ENCODE measurements around the gene ADAM8.

ADAM8 gene

DNA sequence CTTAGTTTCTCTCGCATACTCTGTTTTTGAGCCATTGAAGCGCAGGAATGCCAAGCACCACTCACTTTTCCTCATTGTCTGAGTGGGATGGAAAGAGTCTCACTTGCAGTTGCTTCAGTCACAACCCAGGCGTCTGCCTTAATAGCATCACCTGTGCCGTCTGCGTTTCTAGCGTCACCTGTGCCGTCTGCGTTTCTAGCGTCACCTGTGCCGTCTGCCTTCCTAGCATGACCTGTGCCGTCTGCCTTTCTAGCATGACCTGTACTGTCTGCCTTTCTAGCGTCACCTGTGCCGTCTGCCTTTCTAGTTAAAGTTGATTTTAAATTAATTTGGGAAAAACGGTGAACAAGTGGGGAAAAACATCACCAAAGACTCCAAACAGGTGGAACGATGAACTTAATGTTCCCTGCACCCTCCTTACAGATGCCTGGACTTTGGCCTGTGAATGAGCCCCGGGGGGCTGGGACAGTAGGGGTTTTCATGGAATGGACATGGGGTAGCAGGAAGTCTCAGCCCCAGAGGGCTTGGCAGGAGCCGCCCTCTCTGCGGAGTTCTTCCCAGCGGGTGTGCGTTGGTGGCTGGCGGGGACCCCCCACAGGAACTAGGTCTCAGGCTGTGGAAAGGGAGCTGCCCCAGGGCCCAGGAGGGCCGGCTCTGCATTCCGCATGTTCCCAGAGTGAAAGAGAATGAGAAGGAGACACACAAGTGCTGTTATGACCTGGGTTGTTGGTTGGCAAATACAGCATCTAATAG, 35.5 kb upstream of the ADAM8 start:
- TF ChIP-seq, protein P1, sequence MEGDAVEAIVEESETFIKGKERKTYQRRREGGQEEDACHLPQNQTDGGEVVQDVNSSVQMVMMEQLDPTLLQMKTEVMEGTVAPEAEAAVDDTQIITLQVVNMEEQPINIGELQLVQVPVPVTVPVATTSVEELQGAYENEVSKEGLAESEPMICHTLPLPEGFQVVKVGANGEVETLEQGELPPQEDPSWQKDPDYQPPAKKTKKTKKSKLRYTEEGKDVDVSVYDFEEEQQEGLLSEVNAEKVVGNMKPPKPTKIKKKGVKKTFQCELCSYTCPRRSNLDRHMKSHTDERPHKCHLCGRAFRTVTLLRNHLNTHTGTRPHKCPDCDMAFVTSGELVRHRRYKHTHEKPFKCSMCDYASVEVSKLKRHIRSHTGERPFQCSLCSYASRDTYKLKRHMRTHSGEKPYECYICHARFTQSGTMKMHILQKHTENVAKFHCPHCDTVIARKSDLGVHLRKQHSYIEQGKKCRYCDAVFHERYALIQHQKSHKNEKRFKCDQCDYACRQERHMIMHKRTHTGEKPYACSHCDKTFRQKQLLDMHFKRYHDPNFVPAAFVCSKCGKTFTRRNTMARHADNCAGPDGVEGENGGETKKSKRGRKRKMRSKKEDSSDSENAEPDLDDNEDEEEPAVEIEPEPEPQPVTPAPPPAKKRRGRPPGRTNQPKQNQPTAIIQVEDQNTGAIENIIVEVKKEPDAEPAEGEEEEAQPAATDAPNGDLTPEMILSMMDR (IDR thresholded peaks at IDR 0.05; ENCODE audit: low read depth, low read length, missing control alignments): no peak
- no peak overlapping the region for H3K4me3 ChIP-seq (replicated peaks; ENCODE audit: low read depth, low read length)
- DNase-seq (ENCODE audit: extremely low read depth, low read depth): no peak

DNA sequence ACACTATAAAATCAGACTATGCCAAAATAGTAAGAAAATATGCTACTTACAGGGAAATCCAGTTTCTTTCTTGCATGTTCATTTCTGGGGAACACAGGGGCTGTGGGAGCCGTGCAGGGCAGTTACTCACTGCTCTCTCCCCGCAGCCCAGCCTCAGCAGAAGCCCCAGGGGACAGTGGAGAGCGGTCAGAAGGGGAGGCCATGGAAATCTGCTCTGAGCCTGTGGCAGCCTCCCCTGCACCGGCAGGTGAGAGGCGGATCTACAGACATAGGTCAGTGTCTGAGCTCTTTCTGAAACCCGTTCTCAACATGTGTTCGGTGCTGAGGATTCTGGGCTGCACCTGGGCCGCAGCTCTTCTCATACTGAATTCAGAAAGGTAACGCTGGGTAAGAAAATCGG, 34.9 kb upstream of the ADAM8 start:
- H3K4me3 ChIP-seq (replicated peaks; ENCODE audit: low read depth, low read length): no peak overlapping the region
- TF ChIP-seq, protein P1 (IDR thresholded peaks at IDR 0.05; ENCODE audit: low read depth, low read length, missing control alignments): no peak
- DNase-seq (ENCODE audit: extremely low read depth, low read depth): no peak

- no peak overlapping the region for H3K4me3 ChIP-seq (replicated peaks; ENCODE audit: low read depth, low read length)
- TF ChIP-seq, protein P1 (IDR thresholded peaks at IDR 0.05; ENCODE audit: low read depth, low read length, missing control alignments): no peak
- no peak for DNase-seq (ENCODE audit: extremely low read depth, low read depth)
Observed at GRCh38 chr10:133310789-133311188, 34.1 kb upstream of the ADAM8 start.

GRCh38 chr10:133310399-133310755, 33.7 kb upstream of the ADAM8 start:
- no peak for DNase-seq (ENCODE audit: extremely low read depth, low read depth)
- TF ChIP-seq, protein P1 (IDR thresholded peaks at IDR 0.05; ENCODE audit: low read depth, low read length, missing control alignments): no peak
- H3K4me3 ChIP-seq (replicated peaks; ENCODE audit: low read depth, low read length): no peak overlapping the region

DNA sequence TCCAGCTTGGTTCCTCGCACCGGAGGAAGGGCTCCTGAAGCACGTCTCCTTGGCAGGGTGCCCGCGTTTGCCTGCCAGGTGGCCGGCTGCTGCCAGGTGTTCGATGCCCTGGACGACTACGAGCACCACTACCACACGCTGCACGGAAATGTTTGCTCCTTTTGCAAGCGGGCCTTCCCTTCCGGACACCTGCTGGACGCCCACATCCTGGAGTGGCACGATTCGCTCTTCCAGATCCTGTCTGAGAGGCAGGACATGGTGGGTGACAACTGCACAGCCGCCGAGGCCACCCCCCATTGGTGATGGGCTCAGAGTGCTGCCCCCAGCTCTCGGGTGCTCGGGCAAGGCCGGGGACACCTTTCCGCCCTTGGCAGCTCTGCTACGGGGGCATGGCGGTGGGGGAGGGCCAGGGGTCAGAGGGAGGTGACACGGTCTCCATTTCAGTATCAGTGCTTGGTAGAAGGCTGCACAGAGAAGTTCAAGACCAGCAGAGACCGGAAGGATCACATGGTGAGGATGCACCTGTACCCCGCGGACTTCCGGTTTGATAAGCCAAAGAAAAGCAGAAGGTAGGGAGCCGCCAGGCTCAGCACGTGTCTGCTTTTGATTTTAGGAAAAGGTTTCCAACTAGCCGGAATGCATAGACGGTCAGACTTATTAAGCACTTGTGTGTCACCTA, 33.2 kb upstream of the ADAM8 start:
- DNase-seq (ENCODE audit: extremely low read depth, low read depth): no peak
- no peak overlapping the region for H3K4me3 ChIP-seq (replicated peaks; ENCODE audit: low read depth, low read length)
- TF ChIP-seq, protein P1 (IDR thresholded peaks at IDR 0.05; ENCODE audit: low read depth, low read length, missing control alignments): no peak

DNA sequence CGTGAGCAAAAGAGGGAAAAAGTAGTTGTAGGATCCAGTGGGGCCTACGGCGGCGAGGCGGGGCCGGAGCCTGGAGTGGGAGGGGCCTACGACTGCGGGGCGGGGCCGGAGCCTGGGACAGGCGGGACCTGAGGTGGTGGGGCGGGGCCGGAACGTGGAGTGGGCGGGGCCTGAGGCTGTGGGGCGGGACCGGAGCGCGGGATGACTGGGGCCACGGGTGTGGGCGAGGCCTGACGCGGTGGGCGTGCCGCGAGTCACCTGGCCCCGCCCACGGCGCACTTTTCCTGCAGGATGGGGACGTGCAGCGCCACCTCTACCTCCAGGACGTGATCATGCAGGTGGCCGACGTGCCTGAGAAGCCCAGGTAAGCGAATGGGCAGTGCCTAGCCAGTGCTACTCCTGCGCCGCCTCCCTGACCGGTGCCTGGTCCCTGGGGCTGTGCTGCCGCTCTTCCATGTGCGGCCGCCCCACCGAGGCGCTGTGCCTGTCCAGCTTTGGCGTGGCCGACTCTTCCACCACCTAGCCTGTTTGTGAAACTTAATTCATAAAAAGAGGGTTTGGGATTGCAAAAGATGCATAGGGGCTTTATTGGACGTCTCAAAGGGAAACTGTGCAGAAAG, 32.5 kb upstream of the ADAM8 start:
- TF ChIP-seq, protein P1 (IDR thresholded peaks at IDR 0.05; ENCODE audit: low read depth, low read length, missing control alignments): no peak
- peak overlapping the region; percentile 94 for H3K4me3 ChIP-seq (replicated peaks; ENCODE audit: low read depth, low read length)
- no peak for DNase-seq (ENCODE audit: extremely low read depth, low read depth)
